Rectal smooth muscle tissue (tissue), 1 donor: Measurements from ENCODE around the gene RGPD6.
"Not testable (repeated sequence)": the region's sequence is repeated elsewhere in the genome, so short reads cannot be mapped to it uniquely, and the experiment has no call there.

ENCODE experiments used
- H3K27ac ChIP-seq: one replicate; pipeline ENCODE4 v1.7.0; 2013; ENCODE audit warnings: low read depth, low read length, inconsistent platforms
- H3K27me3 ChIP-seq: one replicate; pipeline ENCODE4 v1.7.0; 2013; ENCODE audit warnings: low read length; ENCODE audit not compliant: control insufficient read depth, insufficient read depth
- H3K36me3 ChIP-seq: one replicate; pipeline ENCODE4 v1.7.0; 2013; ENCODE audit warnings: low read length; ENCODE audit not compliant: control insufficient read depth, insufficient read depth
- H3K4me1 ChIP-seq: one replicate; pipeline ENCODE4 v1.7.0; 2013; ENCODE audit warnings: low read length; ENCODE audit not compliant: control insufficient read depth, insufficient read depth
- H3K4me3 ChIP-seq: one replicate; pipeline ENCODE4 v1.7.0; 2013; ENCODE audit warnings: low read length
- H3K9ac ChIP-seq: one replicate; pipeline ENCODE4 v1.7.0; 2013; ENCODE audit warnings: low read length

RGPD6 gene

GRCh38 chr2:110474898-110475297 is 102.1 kb downstream of the RGPD6 start:
- H3K27ac ChIP-seq, H3K4me1 ChIP-seq, H3K9ac ChIP-seq, H3K36me3 ChIP-seq, H3K27me3 ChIP-seq, H3K4me3 ChIP-seq: not testable (repeated sequence)

GRCh38 chr2:110473059-110473358 is 104.0 kb downstream of the RGPD6 start:
- not testable (repeated sequence) for H3K9ac ChIP-seq, H3K27me3 ChIP-seq, H3K27ac ChIP-seq, H3K4me1 ChIP-seq, H3K4me3 ChIP-seq, H3K36me3 ChIP-seq

GRCh38 chr2:110472171-110473058 is 104.6 kb downstream of the RGPD6 start, which contains the start of gene LIMS4:
Gene LIMS4, minus strand, starts transcription at chr2:110472816. Its CDS starts 38 bp downstream, at chr2:110472778.
- not testable (repeated sequence) for H3K36me3 ChIP-seq, H3K27me3 ChIP-seq

GRCh38 chr2:110468921-110469320 is 108.1 kb downstream of the RGPD6 start:
- H3K9ac ChIP-seq, H3K36me3 ChIP-seq, H3K27me3 ChIP-seq, H3K4me1 ChIP-seq, H3K27ac ChIP-seq, H3K4me3 ChIP-seq: not testable (repeated sequence)

More at GRCh38 chr2:110472171-110473058, 104.6 kb downstream of the RGPD6 start, which contains the start of gene LIMS4:
- not testable (repeated sequence) for H3K9ac ChIP-seq, H3K4me3 ChIP-seq, H3K4me1 ChIP-seq, H3K27ac ChIP-seq

GRCh38 chr2:110465312-110465711 is 111.7 kb downstream of the RGPD6 start:
- H3K27ac ChIP-seq, H3K4me3 ChIP-seq, H3K4me1 ChIP-seq, H3K36me3 ChIP-seq, H3K9ac ChIP-seq, H3K27me3 ChIP-seq: not testable (repeated sequence)
